ENCODE measurements around the gene GAK. TPM values are rescaled to one million over a fixed set of nuclear protein-coding genes. Genes with fewer than 3 reads are reported as not detected.
A peak's percentile ranks its signal among the peaks of the same experiment; 100 is the strongest.

Gene GAK
- polyA plus RNA-seq, 1 donor, result 96.1 TPM

- Histone ChIP-seq H3K4me3 (ENCODE audit: low read length) (peak overlapping the region; percentile 37), H3K36me3 (ENCODE audit: control insufficient read depth, insufficient read depth, low read length) (peaks cover 11% of the 10 kb centered on the region), H3K27ac (ENCODE audit: low read length) (peak overlapping the region; percentile 89), H3K9me3 (ENCODE audit: control insufficient read depth, low read depth, low read length) (peaks cover 21% of the 10 kb centered on the region), H3K4me1 (ENCODE audit: control insufficient read depth, insufficient read depth, low read length) (peaks cover 35% of the 10 kb centered on the region), H3K27me3 (ENCODE audit: control insufficient read depth, insufficient read depth, low read length) (peaks cover 16% of the 10 kb centered on the region)
- no CpG with 5 or more reads among the region's 17 CpGs for WGBS (ENCODE audit: insufficient coverage, low lambda C conversion rate)
- DNase-seq, result peak in 1 of 2 donors; percentile 73
Measured at GRCh38 chr4:970854-971520, 38.9 kb upstream of the GAK start.

- no peak for DNase-seq
- Histone ChIP-seq H3K27me3 (ENCODE audit: control insufficient read depth, insufficient read depth, low read length) (peaks cover 16% of the 10 kb centered on the region), H3K4me1 (ENCODE audit: control insufficient read depth, insufficient read depth, low read length) (peaks cover 35% of the 10 kb centered on the region), H3K27ac (ENCODE audit: low read length) (peak overlapping the region; percentile 89), H3K4me3 (ENCODE audit: low read length) (no peak overlapping the region), H3K9me3 (ENCODE audit: control insufficient read depth, low read depth, low read length) (peaks cover 18% of the 10 kb centered on the region), H3K36me3 (ENCODE audit: control insufficient read depth, insufficient read depth, low read length) (peaks cover 19% of the 10 kb centered on the region)
- WGBS (ENCODE audit: insufficient coverage, low lambda C conversion rate), result 63% methylated on average over 2 of the region's 25 CpGs
Measured at GRCh38 chr4:970046-970745, 38.1 kb upstream of the GAK start.

GRCh38 chr4:968621-969394 lies 36.7 kb upstream of the GAK start:
- no CpG with 5 or more reads among the region's 23 CpGs for WGBS (ENCODE audit: insufficient coverage, low lambda C conversion rate)
- no peak for DNase-seq
- Histone ChIP-seq H3K9me3 (ENCODE audit: control insufficient read depth, low read depth, low read length) (peaks cover 4% of the 10 kb centered on the region), H3K36me3 (ENCODE audit: control insufficient read depth, insufficient read depth, low read length) (peaks cover 31% of the 10 kb centered on the region), H3K27ac (ENCODE audit: low read length) (no peak overlapping the region), H3K4me1 (ENCODE audit: control insufficient read depth, insufficient read depth, low read length) (peaks cover 35% of the 10 kb centered on the region), H3K27me3 (ENCODE audit: control insufficient read depth, insufficient read depth, low read length) (peaks cover 16% of the 10 kb centered on the region), H3K4me3 (ENCODE audit: low read length) (no peak overlapping the region)

- Histone ChIP-seq H3K4me1 (ENCODE audit: control insufficient read depth, insufficient read depth, low read length) (peaks cover 35% of the 10 kb centered on the region), H3K27ac (ENCODE audit: low read length) (no peak overlapping the region), H3K4me3 (ENCODE audit: low read length) (no peak overlapping the region), H3K36me3 (ENCODE audit: control insufficient read depth, insufficient read depth, low read length) (peaks cover 35% of the 10 kb centered on the region), H3K27me3 (ENCODE audit: control insufficient read depth, insufficient read depth, low read length) (peaks cover 16% of the 10 kb centered on the region), H3K9me3 (ENCODE audit: control insufficient read depth, low read depth, low read length) (peaks cover 3% of the 10 kb centered on the region)
- WGBS (ENCODE audit: insufficient coverage, low lambda C conversion rate), result no CpG with 5 or more reads among the region's 24 CpGs
- DNase-seq, result no peak
Measured at GRCh38 chr4:968221-968620, 36.1 kb upstream of the GAK start.

- peaks cover 43% of the 10 kb centered on the region for H3K36me3 ChIP-seq (ENCODE audit: control insufficient read depth, insufficient read depth, low read length)
- no CpG with 5 or more reads among the region's 76 CpGs for WGBS (ENCODE audit: insufficient coverage, low lambda C conversion rate)
- no peak overlapping the region for H3K27ac ChIP-seq (ENCODE audit: low read length)
- no peak overlapping the region for H3K4me3 ChIP-seq (ENCODE audit: low read length)
- peaks cover 34% of the 10 kb centered on the region for H3K4me1 ChIP-seq (ENCODE audit: control insufficient read depth, insufficient read depth, low read length)
- peaks cover 16% of the 10 kb centered on the region for H3K27me3 ChIP-seq (ENCODE audit: control insufficient read depth, insufficient read depth, low read length)
- peaks cover 3% of the 10 kb centered on the region for H3K9me3 ChIP-seq (ENCODE audit: control insufficient read depth, low read depth, low read length)
- DNase-seq, result no peak
Measured at GRCh38 chr4:967113-968104, 35.3 kb upstream of the GAK start.

GRCh38 chr4:966266-967112 lies 34.4 kb upstream of the GAK start:
- peaks cover 3% of the 10 kb centered on the region for H3K9me3 ChIP-seq (ENCODE audit: control insufficient read depth, low read depth, low read length)
- peaks cover 16% of the 10 kb centered on the region for H3K27me3 ChIP-seq (ENCODE audit: control insufficient read depth, insufficient read depth, low read length)
- H3K4me3 ChIP-seq (ENCODE audit: low read length), result no peak overlapping the region
- DNase-seq, result no peak
- no CpG with 5 or more reads among the region's 48 CpGs for WGBS (ENCODE audit: insufficient coverage, low lambda C conversion rate)
- H3K27ac ChIP-seq (ENCODE audit: low read length), result no peak overlapping the region
- H3K36me3 ChIP-seq (ENCODE audit: control insufficient read depth, insufficient read depth, low read length), result peaks cover 52% of the 10 kb centered on the region
- peaks cover 25% of the 10 kb centered on the region for H3K4me1 ChIP-seq (ENCODE audit: control insufficient read depth, insufficient read depth, low read length)

GRCh38 chr4:965766-966134 lies 33.6 kb upstream of the GAK start:
- Histone ChIP-seq H3K4me1 (ENCODE audit: control insufficient read depth, insufficient read depth, low read length) (peaks cover 17% of the 10 kb centered on the region), H3K27ac (ENCODE audit: low read length) (no peak overlapping the region), H3K9me3 (ENCODE audit: control insufficient read depth, low read depth, low read length) (peaks cover 3% of the 10 kb centered on the region), H3K4me3 (ENCODE audit: low read length) (no peak overlapping the region), H3K36me3 (ENCODE audit: control insufficient read depth, insufficient read depth, low read length) (peaks cover 57% of the 10 kb centered on the region), H3K27me3 (ENCODE audit: control insufficient read depth, insufficient read depth, low read length) (peaks cover 16% of the 10 kb centered on the region)
- no peak for DNase-seq
- no CpG with 5 or more reads among the region's 21 CpGs for WGBS (ENCODE audit: insufficient coverage, low lambda C conversion rate)

- peaks cover 3% of the 10 kb centered on the region for H3K9me3 ChIP-seq (ENCODE audit: control insufficient read depth, low read depth, low read length)
- no peak for DNase-seq
- H3K4me1 ChIP-seq (ENCODE audit: control insufficient read depth, insufficient read depth, low read length), result peaks cover 12% of the 10 kb centered on the region
- H3K36me3 ChIP-seq (ENCODE audit: control insufficient read depth, insufficient read depth, low read length), result peaks cover 59% of the 10 kb centered on the region
- no peak overlapping the region for H3K4me3 ChIP-seq (ENCODE audit: low read length)
- H3K27me3 ChIP-seq (ENCODE audit: control insufficient read depth, insufficient read depth, low read length), result peaks cover 16% of the 10 kb centered on the region
- WGBS (ENCODE audit: insufficient coverage, low lambda C conversion rate), result no CpG with 5 or more reads among the region's 26 CpGs
- H3K27ac ChIP-seq (ENCODE audit: low read length), result no peak overlapping the region
Measured at GRCh38 chr4:965048-965765, 33.1 kb upstream of the GAK start.
